Neural progenitor cell (in vitro differentiated cells): Measurements from ENCODE around the gene TMEM114.

ENCODE experiments used
- CTCF ChIP-seq: fragments of 200-600 bp; sonication (generic); IDR thresholded peaks from 2 replicates; pipeline ENCODE4 v1.5.1; 2017; ENCODE audit warnings: antibody characterized with exemption, mild to moderate bottlenecking
- EZH2 ChIP-seq: fragments of 200-600 bp; sonication (generic); IDR thresholded peaks from 2 replicates; pipeline ENCODE4 v1.6.1; 2017; ENCODE audit warnings: antibody characterized with exemption, mild to moderate bottlenecking, moderate library complexity
- EZH2phosphoT487 ChIP-seq: fragments of 200-600 bp; sonication (generic); IDR thresholded peaks from 2 replicates; pipeline ENCODE4 v1.6.1; 2017; ENCODE audit warnings: antibody characterized with exemption

- TF ChIP-seq CTCF: no peak
- no peak for TF ChIP-seq EZH2
- TF ChIP-seq EZH2phosphoT487: no peak
Observed at GRCh38 chr16:8623634-8624033, 33.3 kb upstream of the TMEM114 start.
